ENCODE results near the gene TYW1B.
"Not testable (repeated sequence)": the region's sequence is repeated elsewhere in the genome, so short reads cannot be mapped to it uniquely, and the experiment has no call there.

GRCh38 chr7:72780289-72780894 is 47.6 kb downstream of the TYW1B start:
- not testable (repeated sequence) for TF ChIP-seq CTCF (conservative IDR thresholded peaks at IDR 0.05 in 1 of 2, IDR thresholded peaks at IDR 0.05 in 1 of 2; ENCODE audit: low read depth in 1 of 2, low read length in 2 of 2); EZH2 (IDR thresholded peaks at IDR 0.05; ENCODE audit: low read length, missing control alignments)

Data from fibroblast of lung (primary cell).